H9 (cell line): ENCODE results near the gene ZSWIM5. TPM values are rescaled to one million over a fixed set of nuclear protein-coding genes. Genes with fewer than 3 reads are reported as not detected.

ENCODE experiments used
- DNase-seq: peaks from one replicate; pipeline ENCODE4 v3.0.0-alpha.2; 2017
- H2AFZ ChIP-seq: one replicate; pipeline ENCODE4 v1.6.1; 2013; ENCODE audit warnings: mild to moderate bottlenecking, low read length, control low read depth, moderate library complexity
- H2AK5ac ChIP-seq: 2 replicates; pipeline ENCODE4 v1.6.1; 2013; ENCODE audit warnings: low read length, control low read depth, mixed read lengths; ENCODE audit not compliant: insufficient read length
- H2BK120ac ChIP-seq: one replicate; pipeline ENCODE4 v1.6.1; 2013; ENCODE audit warnings: low read depth, mild to moderate bottlenecking, low read length, control low read depth, inconsistent platforms; ENCODE audit not compliant: poor library complexity, severe bottlenecking
- H2BK12ac ChIP-seq: 2 replicates; pipeline ENCODE4 v1.6.1; 2013; ENCODE audit warnings: low read length, control low read depth, mixed read lengths, low read depth; ENCODE audit not compliant: insufficient read length
- H2BK15ac ChIP-seq: 2 replicates; pipeline ENCODE4 v1.6.1; 2013; ENCODE audit warnings: low read depth, low read length, control low read depth
- H2BK20ac ChIP-seq: one replicate; pipeline ENCODE4 v1.6.1; 2013; ENCODE audit warnings: low read depth, mild to moderate bottlenecking, low read length, control low read depth, inconsistent platforms; ENCODE audit not compliant: poor library complexity, severe bottlenecking
- H2BK5ac ChIP-seq: 2 replicates; pipeline ENCODE4 v1.6.1; 2013; ENCODE audit warnings: low read length, control low read depth, mixed read lengths; ENCODE audit not compliant: insufficient read length
- H3K14ac ChIP-seq: 2 replicates; pipeline ENCODE4 v1.6.1; 2013; ENCODE audit warnings: low read length, control low read depth; ENCODE audit not compliant: insufficient read depth
- H3K18ac ChIP-seq: 2 replicates; pipeline ENCODE4 v1.6.1; 2013; ENCODE audit warnings: low read depth, mild to moderate bottlenecking, mixed read lengths, low read length, control low read depth; ENCODE audit not compliant: insufficient read length
- H3K23ac ChIP-seq: 2 replicates; pipeline ENCODE4 v1.6.1; 2013; ENCODE audit warnings: low read length, control low read depth, mixed read lengths, low read depth; ENCODE audit not compliant: insufficient read length
- H3K23me2 ChIP-seq: 2 replicates; pipeline ENCODE4 v1.6.1; 2013; ENCODE audit warnings: low read depth, mild to moderate bottlenecking, mixed read lengths, low read length, control low read depth; ENCODE audit not compliant: insufficient read length, poor library complexity, severe bottlenecking
- H3K27ac ChIP-seq: 2 replicates; pipeline ENCODE4 v1.5.1; 2013; ENCODE audit warnings: low read length, control low read depth, mixed read lengths, low read depth; ENCODE audit not compliant: insufficient read length
- H3K27me3 ChIP-seq: 2 replicates; pipeline ENCODE4 v1.6.1; 2013; ENCODE audit warnings: low read length, control low read depth, inconsistent platforms; ENCODE audit not compliant: insufficient read depth
- H3K4ac ChIP-seq: 2 replicates; pipeline ENCODE4 v1.6.1; 2013; ENCODE audit warnings: low read depth, mild to moderate bottlenecking, control low read depth, inconsistent platforms, low read length, moderate library complexity
- H3K4me1 ChIP-seq: 2 replicates; pipeline ENCODE4 v1.6.1; 2013; ENCODE audit warnings: low read length, control low read depth, inconsistent platforms; ENCODE audit not compliant: insufficient read depth
- H3K4me2 ChIP-seq: 2 replicates; pipeline ENCODE4 v1.6.1; 2013; ENCODE audit warnings: low read length, control low read depth, mixed read lengths; ENCODE audit not compliant: insufficient read length, insufficient read depth
- H3K56ac ChIP-seq: 2 replicates; pipeline ENCODE4 v1.6.1; 2013; ENCODE audit warnings: low read depth, mild to moderate bottlenecking, mixed read lengths, low read length, control low read depth; ENCODE audit not compliant: insufficient read length
- H3K79me1 ChIP-seq: 2 replicates; pipeline ENCODE4 v1.6.1; 2013; ENCODE audit warnings: low read depth, mild to moderate bottlenecking, moderate library complexity, low read length, control low read depth, inconsistent platforms; ENCODE audit not compliant: insufficient read depth, poor library complexity, severe bottlenecking
- H3K79me2 ChIP-seq: 2 replicates; pipeline ENCODE4 v1.6.1; 2013; ENCODE audit warnings: low read length, control low read depth, inconsistent platforms; ENCODE audit not compliant: insufficient read depth
- H3K9ac ChIP-seq: 2 replicates; pipeline ENCODE4 v1.6.1; 2013; ENCODE audit warnings: low read length, control low read depth, mixed read lengths; ENCODE audit not compliant: insufficient read length; ENCODE audit errors: extremely low read depth
- H3K9me3 ChIP-seq: one replicate; pipeline ENCODE4 v1.6.1; 2013; ENCODE audit warnings: low read depth, low read length, inconsistent platforms; ENCODE audit not compliant: control insufficient read depth
- H3T11ph ChIP-seq: one replicate; pipeline ENCODE4 v1.6.1; 2013; ENCODE audit warnings: mild to moderate bottlenecking, low read length, control low read depth, inconsistent platforms
- H4K20me1 ChIP-seq: one replicate; pipeline ENCODE4 v1.6.1; 2013; ENCODE audit not compliant: control insufficient read depth, insufficient read length, insufficient read depth
- H4K5ac ChIP-seq: 2 replicates; pipeline ENCODE4 v1.6.1; 2013; ENCODE audit warnings: low read depth, mild to moderate bottlenecking, mixed read lengths, low read length, control low read depth; ENCODE audit not compliant: insufficient read length
- H4K8ac ChIP-seq: replicated peaks from 2 replicates; pipeline ENCODE4 v1.6.1; 2013; ENCODE audit warnings: low read length, control low read depth, mixed read lengths, low read depth; ENCODE audit not compliant: insufficient read length
- H4K91ac ChIP-seq: 2 replicates; pipeline ENCODE4 v1.6.1; 2013; ENCODE audit warnings: low read depth, mild to moderate bottlenecking, moderate library complexity, mixed read lengths, low read length, control low read depth; ENCODE audit not compliant: insufficient read length
- H3K27ac Mint-ChIP-seq, 3 experiments: 2 replicates in 2 of 3; 3 replicates in 1 of 3; pipeline ENCODE4 v1.8.0; 2020 to 2021; ENCODE audit warnings: mixed read lengths in 3 of 3, mild to moderate bottlenecking in 1 of 3, moderate library complexity in 1 of 3
- H3K27me3 Mint-ChIP-seq: 2 replicates; pipeline ENCODE4 v1.8.0; 2021; ENCODE audit warnings: low read depth, mild to moderate bottlenecking, moderate library complexity, mixed read lengths
- H3K36me3 Mint-ChIP-seq, 3 experiments: 2 replicates in 2 of 3; 3 replicates in 1 of 3; pipeline ENCODE4 v1.8.0; 2020 to 2021; ENCODE audit warnings: low read depth in 3 of 3, mixed read lengths in 3 of 3; ENCODE audit not compliant: insufficient read depth in 1 of 3
- H3K4me1 Mint-ChIP-seq, 2 experiments: 2 replicates each; pipeline ENCODE4 v1.8.0; 2020; ENCODE audit warnings: mixed read lengths in 2 of 2
- H3K4me3 Mint-ChIP-seq, 2 experiments: 2 replicates in 1 of 2; 3 replicates in 1 of 2; pipeline ENCODE4 v1.8.0; 2020 to 2021; ENCODE audit warnings: mild to moderate bottlenecking in 2 of 2, mixed read lengths in 2 of 2, moderate library complexity in 1 of 2
- H3K9me3 Mint-ChIP-seq, 2 experiments: 2 replicates in 1 of 2; 3 replicates in 1 of 2; pipeline ENCODE4 v1.8.0; 2020; ENCODE audit warnings: mild to moderate bottlenecking in 2 of 2, mixed read lengths in 2 of 2, moderate library complexity in 1 of 2
- CTCF ChIP-seq: fragments of 200-600 bp; sonication (generic); conservative IDR thresholded peaks from 3 replicates; pipeline ENCODE4 v1.8.0; 2021; ENCODE audit warnings: antibody characterized with exemption, mild to moderate bottlenecking
- WGBS: extraction: QIAGEN DNeasy Blood & Tissue Kit; methylation state at CpG from one replicate; pipeline ENCODE4 v1.1.7; 2013; ENCODE audit warnings: missing lambda C conversion rate, low lambda C conversion rate, mixed read lengths; ENCODE audit not compliant: insufficient read length; ENCODE audit errors: extremely low coverage; 5-methylcytosine and 5-hydroxymethylcytosine counted together
- total RNA-seq: library from RNA; stranded (reverse); gene quantifications from 2 replicates; pipeline ENCODE4 v1.2.1, GENCODE V29; 2021

The ZSWIM5 gene
- total RNA-seq, 1 experiment from 2014 or later = 3.5 TPM

GRCh38 chr1:45067806-45068205, 138.6 kb downstream of the ZSWIM5 start:
- Histone ChIP-seq H2BK120ac (no peak overlapping the region), H3K56ac (no peak overlapping the region), H3K4me1 (no peaks in the 10 kb centered on the region), H4K8ac (no peak overlapping the region), H3K27me3 (no peaks in the 10 kb centered on the region), H3T11ph (no peak overlapping the region), H3K23me2 (no peaks in the 10 kb centered on the region), H3K4ac (no peak overlapping the region), H2AFZ (no peak overlapping the region), H4K91ac (no peak overlapping the region), H2AK5ac (no peak overlapping the region), H2BK20ac (no peak overlapping the region), H3K4me2 (no peak overlapping the region), H2BK15ac (no peak overlapping the region), H3K18ac (no peak overlapping the region), H3K79me1 (no peaks in the 10 kb centered on the region), H3K27ac (no peak overlapping the region), H3K9me3 (no peaks in the 10 kb centered on the region), H3K23ac (no peak overlapping the region), H3K79me2 (no peaks in the 10 kb centered on the region), H2BK5ac (no peak overlapping the region), H4K5ac (no peak overlapping the region), H2BK12ac (no peak overlapping the region), H4K20me1 (no peaks in the 10 kb centered on the region), H3K9ac (no peak overlapping the region), H3K14ac (no peak overlapping the region)
- no peak overlapping the region for H3K27ac Mint-ChIP-seq
- no peaks in the 10 kb centered on the region for H3K4me1 Mint-ChIP-seq
- no peak overlapping the region for H3K4me3 Mint-ChIP-seq
- H3K9me3 Mint-ChIP-seq = peaks cover 6% of the 10 kb centered on the region in 2 experiments; a peak in 4 of 5 replicates
- no peaks in the 10 kb centered on the region for H3K27me3 Mint-ChIP-seq
- TF ChIP-seq CTCF = no peak
- no peaks in the 10 kb centered on the region for H3K36me3 Mint-ChIP-seq
- WGBS = no CpG with 5 or more reads among the region's 2 CpGs
- no peak for DNase-seq
